Measurements from ENCODE around the gene NUP188.
A peak's percentile ranks its signal among the peaks of the same experiment; 100 is the strongest.
"Not testable (repeated sequence)": the region's sequence is repeated elsewhere in the genome, so short reads cannot be mapped to it uniquely, and the experiment has no call there.

Gene NUP188

DNA sequence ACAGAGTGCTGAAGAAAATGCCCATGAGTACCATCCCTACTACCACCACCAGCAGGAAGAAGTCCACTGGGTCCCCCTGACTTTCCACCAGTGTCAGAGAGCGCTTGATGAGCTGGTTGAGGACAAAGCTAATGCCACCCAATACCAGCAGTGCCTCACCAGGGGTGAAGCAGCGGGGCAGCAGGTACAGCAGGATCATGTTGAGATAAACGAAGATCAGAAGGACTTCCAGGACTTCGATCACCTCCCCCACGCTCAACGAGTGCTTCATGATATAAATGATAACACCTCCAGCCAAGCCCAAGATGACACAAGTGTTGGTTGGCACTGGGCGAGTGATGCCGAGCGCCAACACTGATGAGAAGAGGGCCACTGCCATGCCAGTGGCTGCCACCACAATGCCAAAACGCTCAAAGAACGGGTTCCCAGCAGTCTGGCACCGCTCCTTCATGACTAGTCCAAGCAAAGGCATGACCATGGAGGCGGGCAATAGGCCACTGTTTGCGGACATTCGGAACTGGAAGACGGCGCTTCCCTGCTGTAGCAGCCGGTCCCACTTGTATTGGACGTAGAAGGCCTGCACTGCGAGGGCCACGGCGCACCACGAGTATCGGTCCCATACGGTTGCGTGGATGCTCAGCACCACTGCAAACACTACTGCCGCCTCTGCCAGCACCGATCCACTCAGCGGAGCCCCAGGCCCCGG lies 775 bp upstream of the NUP188 start:
- DNase-seq: peak; percentile 11

DNA sequence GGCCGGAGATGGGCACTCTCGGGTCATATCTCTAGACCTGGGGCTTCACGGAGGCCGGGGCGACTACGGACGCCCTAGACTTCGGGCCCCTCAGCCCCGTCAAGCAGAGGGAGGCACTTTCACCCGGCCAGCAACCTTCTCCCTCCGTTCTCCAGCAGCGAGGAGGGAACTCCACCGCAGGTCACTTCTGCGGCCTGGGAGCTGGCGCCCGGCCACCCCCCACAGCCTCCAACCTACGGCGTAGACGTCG lies 297 bp upstream of the NUP188 start:
- DNase-seq: no peak

DNA sequence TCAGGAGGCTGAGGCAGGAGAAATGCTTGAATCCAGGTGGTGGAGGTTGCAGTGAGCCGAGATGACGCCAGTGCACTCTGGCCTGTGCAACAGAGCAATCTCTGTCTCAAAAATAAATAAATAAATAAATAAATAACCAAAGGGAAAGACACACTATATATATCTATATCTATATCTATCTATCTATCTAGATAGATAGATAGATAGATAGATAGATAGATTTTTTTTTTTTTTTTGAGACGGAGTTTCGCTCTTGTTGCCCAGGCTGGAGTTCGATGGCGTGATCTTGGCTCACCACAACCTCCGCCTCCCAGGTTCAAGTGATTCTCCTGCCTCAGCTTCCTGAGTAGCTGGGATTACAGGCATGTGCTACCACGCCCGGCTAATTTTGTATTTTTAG lies 13.9 kb downstream of the NUP188 start:
- DNase-seq: not testable (repeated sequence)

DNA sequence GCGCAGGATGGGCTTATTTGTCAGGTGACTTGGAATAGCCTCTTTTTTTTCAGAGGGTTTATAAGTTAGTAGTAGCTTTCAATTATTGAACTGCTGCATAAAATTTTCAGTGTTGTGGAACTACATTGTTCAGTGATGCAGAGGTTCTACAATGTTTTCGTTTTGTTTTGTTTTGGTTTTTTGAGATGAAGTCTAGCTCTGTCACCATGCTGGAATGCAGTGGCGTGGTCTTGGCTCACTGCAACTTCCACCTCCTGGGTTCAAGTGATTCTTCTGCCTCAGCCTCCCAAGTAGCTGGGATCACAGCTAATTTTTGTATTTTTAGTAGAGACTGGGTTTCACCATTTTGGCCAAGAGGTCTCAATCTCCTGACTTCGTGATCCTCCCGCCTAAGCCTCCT lies 22.0 kb downstream of the NUP188 start:
- DNase-seq: no peak

DNA sequence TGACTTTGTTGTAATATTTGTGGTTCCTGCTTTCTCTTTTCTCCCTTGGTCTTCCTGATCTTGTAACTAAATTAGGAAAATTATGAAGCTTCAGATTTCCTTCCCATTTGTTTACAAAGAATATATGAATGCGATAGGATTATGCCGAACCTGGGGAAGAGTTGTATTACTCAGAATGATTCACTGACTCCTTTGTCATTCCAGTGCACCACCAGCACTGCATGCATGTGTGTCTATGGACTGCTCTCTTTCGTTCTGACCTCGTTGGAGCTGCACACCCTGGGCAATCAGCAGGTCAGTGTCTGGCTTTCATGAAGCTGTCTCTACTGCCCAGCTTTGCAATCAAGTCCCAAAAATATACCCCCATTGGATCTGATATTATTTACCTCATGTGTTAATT lies 25.5 kb downstream of the NUP188 start:
- no peak for DNase-seq

DNA sequence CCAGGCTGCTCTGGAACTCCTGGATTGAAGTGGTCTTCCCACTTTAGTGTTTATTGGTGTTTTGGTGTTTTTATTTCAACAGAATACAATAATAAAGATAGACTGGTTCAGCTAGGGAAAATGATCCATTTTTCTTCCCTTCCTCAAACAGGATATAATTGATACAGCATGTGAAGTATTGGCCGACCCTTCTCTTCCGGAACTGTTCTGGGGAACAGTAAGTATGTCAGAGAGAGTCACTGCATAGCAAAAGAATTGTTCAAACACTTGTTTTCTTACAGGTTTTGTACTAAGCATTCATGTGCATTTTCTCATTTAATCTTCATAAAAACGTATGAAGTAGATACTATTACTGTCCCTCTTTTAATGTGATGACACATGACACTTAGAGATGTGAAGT lies 31.6 kb downstream of the NUP188 start:
- DNase-seq: no peak

DNA sequence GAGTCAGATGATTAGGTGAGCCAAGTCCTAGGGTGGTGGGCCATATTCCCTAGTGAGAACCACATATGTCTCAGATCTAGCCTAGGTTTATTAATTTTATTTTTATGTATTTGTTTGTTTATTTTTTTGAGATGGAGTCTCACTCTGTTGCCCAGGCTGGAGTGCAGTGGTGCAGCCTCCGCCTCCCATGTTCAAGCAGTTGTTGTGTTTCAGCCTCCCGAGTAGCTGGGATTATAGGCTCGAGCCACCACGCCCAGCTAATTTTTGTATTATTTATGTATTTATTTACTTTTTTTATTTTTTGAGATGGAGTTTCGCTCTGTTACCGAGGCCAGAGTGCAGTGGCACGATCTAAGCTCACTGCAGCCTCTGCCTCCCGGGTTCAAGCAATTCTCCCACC lies 36.0 kb downstream of the NUP188 start:
- no peak for DNase-seq

DNA sequence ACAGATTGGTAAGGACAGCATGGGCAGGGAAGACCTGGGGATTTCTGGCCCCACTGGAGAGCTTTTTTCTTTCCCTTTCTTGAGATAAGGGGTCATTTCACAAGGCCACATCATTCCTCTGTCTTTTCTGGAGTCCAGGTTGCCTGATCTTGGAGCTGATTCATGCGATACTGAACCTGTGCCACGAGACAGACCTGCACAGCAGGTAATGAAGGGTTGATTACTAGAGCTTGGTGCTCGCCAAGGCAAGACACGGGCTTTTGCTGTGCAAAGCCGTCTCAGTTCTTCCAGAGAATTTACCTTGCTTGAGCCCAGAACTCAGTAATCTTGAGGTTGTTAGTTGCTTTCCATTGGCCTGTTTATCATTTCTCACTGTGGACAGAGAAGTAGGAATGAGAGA lies 39.2 kb downstream of the NUP188 start:
- DNase-seq: no peak

DNA sequence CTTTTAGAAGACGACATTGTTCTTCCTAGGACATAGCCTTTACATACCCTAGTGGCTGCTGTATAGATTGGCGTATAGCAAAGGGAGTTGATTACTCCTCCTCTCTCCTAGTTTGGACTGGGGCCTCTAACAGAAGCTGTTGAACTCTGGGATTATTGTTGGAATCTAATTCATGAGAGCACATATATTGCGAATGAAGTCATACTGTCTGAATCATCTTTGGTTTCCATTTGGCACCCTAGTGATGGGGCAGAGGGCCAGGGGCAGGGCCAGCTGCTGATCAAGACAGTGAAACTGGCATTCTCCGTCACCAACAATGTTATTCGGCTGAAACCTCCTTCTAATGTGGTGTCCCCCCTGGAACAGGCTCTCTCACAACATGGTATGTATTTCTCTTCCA lies 40.3 kb downstream of the NUP188 start:
- DNase-seq: no peak

DNA sequence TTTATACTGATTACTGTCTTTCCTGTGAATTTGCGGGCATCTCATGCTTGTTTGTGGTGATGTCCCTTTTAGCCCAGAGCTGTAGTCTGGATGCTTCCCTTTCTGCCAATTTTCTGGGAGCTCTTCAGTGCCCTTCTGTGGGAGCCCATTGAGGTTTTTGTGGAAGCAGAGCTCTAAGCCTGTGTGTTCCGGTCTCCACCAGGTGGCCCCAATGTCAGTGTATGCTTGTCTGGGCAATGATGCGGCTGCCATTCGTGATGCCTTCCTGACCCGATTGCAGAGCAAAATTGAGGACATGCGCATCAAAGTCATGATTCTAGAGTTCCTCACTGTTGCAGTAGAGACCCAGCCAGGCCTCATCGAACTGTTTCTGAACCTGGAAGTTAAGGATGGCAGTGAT lies 45.5 kb downstream of the NUP188 start:
- DNase-seq: no peak

DNA sequence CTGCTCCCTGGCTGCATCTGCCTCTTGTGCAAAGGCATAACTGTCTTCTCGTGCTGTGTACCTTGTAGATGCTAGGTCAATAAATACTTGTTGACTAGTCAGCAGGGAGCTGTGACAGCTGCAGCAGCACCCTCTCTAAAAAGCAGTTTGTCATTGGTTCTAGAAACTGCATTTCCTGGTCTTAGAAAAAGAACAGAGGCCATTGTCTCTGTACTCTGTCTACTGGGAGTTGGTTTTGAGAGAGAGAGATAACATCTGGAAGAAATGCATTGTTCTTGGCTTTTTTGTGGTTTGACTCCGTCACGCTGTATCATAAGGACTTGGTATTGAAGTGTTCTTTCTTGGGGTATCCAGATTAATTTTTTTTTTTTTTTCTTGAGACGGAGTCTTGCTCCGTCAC lies 48.3 kb downstream of the NUP188 start:
- DNase-seq: no peak

DNA sequence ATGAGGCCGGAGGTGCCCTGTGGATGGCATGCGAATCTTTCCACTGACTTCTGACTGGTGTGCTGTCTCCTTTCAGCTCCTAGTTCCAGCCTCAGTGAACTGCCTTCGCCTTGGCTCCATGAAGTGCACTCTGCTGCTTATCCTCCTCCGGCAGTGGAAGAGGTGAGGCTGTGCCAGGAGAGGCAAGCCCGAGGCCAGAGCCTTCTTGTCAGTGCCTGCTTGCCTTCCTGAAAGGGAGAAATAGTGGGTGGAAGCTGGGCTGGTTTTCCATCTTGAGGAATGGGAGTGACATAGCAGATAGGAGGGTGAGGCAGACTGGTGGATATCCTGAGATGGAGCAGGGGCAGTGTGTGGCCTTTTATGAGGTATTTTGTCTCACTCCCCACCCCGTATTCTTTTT lies 51.0 kb downstream of the NUP188 start:
- DNase-seq: no peak

DNA sequence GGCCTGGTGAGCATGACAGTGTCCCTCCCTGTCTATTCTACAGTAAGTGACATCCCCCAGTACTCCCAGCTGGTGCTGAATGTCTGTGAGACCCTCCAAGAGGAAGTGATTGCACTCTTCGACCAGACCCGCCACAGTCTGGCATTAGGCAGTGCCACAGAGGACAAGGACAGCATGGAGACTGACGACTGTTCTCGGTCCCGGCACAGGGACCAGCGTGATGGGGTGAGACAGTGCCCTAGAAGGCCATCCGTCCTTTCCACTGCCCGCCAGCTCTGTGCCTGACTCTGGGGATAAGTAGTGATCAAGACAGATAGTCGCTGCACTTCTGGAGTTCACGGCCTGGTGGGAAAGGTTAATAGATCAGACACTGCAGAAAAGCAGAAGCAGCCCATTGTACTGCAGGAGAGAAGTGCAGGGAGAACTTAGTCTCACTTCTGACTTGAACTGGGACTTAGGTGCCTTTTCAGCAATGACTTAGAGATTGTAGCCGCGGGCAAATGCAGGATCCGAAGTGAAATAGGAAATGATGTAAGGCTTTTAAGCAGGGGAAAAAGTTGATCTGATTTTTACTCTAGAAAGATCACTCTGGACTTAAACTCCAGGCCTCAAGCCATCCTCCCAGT lies 52.2 kb downstream of the NUP188 start:
- no peak for DNase-seq

DNA sequence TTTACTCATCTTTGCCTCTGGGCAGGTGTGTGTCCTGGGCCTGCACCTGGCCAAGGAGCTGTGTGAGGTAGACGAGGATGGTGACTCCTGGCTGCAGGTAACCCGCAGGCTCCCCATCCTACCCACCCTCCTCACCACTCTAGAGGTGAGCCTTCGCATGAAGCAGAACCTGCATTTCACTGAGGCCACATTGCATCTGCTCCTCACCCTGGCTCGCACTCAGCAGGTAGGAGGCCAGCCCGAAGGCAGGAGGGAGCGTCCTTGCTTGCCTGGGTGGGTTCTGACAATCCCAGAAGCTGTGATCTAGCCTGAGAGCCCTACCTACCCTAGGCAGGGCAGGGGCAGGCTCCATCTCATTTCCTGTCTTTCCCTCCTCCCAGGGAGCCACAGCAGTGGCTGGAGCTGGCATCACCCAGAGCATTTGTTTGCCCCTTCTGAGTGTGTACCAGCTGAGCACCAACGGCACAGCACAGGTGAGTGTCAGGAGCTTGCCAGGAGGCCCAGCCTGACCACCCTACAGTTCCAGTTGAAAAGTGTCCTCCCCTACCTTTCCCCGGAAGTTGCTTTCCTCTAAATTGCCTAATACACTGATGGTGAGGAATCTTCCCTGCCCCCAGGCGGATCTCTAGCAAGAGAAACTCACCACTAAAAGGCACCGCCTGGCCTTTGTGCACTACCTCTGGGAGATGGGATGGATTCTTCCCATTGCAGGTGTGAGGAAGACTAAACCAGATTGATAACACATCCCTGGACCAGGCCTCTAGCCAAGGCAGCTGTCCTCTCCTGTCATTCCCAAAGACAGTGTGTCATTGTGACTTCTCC lies 54.2 kb downstream of the NUP188 start:
- no peak for DNase-seq

DNA sequence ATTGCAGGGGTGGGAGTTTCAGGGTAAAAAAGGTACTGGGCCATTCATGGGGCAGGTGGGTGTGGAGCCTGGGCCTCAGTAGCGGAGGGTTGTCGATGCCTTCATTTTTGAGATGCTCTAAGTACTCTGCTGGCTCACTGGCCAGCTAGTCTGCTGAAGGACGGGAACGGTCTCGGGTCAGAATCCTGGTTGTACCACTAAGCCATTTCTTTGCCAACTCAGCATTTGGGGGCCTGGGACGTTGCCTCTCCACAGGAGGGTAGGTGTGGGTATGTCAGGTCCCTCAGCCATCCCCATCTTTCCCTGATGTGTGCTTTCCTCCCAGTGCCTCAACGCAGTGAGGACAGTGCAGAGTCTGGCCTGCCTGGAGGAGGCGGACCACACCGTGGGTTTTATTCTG lies 55.5 kb downstream of the NUP188 start:
- no peak for DNase-seq

DNA sequence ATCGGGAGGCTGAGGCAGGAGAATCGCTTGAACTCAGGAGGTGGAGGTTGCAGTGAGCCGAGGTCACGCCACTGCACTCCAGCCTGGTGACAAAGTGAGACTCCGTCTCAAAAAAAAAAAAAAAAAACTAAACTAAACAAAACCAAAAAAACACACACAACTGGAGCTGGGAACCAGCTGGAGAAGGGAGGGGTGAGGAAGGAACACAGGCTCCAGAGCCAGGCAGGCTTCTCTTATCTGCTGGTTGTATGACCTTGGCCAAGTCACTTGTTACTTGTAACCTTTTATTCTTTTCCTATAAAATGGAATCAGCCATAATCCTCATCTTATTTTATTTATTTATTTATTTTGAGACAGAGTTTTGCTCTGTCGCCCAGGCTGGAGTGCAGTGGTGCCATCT lies 56.7 kb downstream of the NUP188 start:
- not testable (repeated sequence) for DNase-seq

DNA sequence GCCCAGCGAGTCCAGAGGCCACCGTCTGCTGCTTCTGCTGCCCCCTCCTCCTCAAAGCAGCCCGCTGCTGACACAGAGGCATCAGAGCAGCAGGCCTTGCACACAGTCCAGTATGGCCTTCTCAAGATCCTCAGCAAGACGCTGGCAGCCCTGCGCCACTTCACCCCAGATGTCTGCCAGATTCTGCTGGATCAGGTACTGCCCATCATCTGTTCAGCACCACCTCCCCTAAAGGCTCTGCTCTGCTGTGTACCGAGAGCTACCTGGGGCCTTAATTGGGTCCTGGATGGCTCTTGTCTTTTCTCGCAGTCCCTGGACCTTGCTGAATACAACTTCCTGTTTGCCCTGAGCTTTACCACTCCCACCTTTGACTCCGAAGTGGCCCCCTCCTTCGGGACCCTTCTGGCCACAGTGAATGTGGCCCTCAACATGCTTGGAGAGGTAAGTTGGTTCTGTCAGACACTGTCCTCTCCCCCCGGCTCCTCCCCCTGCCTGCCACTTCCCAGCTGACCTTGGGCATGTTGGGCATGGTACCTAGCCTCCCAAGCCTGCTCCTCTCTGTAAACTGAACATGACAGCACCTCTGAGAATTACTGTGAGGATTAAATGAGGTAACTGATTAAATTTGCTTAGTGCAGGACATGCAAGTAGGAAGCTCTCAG lies 58.0 kb downstream of the NUP188 start:
- DNase-seq: no peak

DNA sequence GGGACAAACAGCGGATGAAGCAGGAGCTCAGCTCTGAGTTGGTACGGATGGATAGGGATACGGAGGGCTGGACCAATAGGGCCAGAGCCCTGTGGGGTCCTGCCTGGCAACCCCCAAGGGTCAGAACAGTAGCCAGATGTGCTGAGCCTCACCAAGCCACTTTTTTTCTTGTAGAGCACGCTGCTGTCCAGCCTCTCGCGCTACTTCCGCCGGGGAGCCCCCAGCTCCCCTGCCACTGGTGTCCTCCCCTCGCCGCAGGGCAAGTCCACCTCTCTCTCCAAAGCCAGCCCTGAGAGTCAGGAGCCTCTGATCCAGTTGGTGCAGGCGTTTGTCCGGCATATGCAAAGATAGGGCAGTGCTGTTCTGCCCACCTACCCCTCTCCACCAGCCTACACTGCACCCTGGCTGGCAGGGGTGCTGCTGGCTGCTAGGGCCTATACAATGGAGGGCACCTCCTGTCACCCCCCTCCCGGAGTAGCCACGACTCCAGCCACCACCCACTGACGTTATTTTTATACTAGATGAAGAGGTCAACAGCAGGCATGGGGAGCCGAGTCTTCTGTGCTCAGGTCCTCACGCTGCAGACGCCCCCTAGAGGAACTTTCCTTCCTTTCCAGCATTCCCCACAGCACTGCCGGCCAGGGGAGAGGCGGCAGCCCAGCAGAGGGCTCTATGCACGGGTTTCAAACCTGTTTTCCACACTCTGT lies 59.0 kb downstream of the NUP188 start:
- DNase-seq: peak; percentile 33

DNA sequence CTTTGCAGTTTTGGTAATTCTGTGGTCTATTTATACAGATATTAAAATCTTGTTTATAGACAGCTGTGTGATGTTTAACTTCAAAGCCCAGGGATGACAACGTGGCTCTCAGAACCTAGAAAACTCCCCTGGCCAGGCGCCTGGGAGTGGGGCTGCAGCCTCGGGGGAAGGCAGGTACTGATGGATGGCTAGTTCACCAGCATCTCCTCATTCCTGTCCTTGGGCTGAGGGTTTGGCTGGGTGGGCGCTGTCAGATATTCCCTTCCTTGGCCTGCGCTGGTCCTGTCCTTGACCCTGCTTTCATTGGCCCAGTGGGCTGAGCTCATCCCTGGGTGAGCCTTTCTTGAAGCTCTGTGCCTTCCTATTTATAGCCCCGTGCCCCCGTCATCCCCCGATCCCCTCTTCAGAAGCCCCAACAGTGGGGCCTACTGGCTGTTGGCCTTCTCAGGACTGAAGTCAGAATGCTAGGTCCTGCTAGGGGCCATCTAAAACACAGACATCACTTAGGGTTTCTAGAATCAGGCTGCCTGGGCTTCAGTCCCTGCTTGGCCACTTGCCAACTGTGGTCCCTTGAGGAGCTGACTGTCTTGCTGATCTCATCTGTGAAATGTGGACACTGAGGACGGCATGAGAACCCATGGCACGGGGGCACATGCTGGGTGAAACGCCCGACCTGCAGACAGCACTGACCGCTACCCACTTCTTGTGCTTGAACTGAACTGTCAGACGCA lies 59.7 kb downstream of the NUP188 start:
- no peak for DNase-seq

DNA sequence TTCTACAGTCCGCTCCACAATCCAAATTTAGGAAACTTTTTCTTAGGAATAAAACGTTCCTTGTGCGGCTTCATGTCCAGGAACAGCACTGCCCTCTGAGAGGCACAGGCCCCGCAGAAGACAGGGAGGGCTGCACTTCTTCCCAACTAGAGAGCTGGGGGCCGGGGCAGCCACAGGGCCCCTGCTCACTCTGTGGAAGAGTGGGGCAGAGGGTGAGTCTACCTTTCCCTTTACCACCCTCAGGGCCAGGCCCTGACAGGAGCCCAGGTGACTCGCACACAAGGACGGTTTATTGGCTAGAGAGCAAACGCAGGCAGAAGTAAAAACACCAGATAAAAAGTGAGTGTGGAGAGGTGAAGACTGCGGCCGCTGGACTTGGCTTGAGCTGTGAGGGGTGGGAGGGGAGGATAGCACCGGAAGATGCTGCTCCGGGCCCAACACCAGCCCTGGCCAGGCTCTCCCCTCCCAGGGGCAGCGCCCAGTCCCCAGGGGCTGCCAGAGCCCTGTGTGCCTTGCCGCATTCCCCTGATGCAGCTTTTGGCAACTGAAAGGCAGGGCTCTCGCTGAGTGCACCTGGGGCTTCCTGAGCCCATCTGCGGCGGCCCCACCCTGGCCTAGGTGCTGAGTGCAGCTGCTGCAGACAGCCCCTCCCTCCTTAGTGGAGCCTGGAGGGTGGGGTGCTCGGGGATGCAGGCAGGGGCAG lies 60.4 kb downstream of the NUP188 start:
- no peak for DNase-seq

DNA sequence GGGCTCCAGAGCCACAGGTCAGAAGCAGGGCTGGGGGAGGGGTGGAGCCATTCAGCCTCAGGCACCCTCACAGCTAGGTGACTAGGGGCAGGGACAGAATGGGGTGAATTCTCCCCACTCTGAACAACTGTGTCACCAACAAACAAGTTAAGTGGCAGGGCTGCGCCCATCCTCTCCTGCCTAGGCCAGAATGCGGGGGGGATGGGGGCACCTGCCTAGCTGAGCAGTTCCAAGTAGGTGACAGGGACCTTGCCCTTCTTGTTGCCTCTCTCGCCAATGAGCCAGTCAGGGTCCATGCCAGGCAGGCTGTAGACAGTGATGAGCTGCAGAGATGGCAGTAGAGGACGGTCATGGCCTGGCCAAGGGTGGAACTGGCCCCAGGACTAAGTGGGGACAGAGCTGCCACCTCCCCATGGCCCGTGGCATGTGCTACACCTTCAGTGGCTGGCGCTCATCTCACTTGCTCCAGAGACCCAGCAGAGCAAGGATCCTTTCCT lies 61.0 kb downstream of the NUP188 start:
- no peak for DNase-seq
